ENCODE measurements around the gene METTL21C.

GRCh38 chr13:102680133-102680717, 14.6 kb downstream of the METTL21C start:
- TF ChIP-seq CTCF (IDR thresholded peaks at IDR 0.05) (no peak), POLR2A (IDR thresholded peaks at IDR 0.05) (no peak), EP300 (IDR thresholded peaks at IDR 0.05) (no peak)
